Transverse colon (tissue), 4 donors: ENCODE data around the gene PCMTD2. TPM values are rescaled to one million over a fixed set of nuclear protein-coding genes. Genes with fewer than 3 reads are reported as not detected.

ENCODE experiments used
- DNase-seq: peaks from one replicate; pipeline ENCODE4 v3.0.0-alpha.2; 2019
- H3K27ac ChIP-seq, 4 donors: fragments of 200-600 bp; sonication (generic); 2 replicates each; pipeline ENCODE4 v1.5.1; 2016 to 2018; ENCODE audit warnings: inconsistent platforms in 4 of 4
- H3K27me3 ChIP-seq: fragments of 200-600 bp; sonication (generic); 2 replicates; pipeline ENCODE4 v1.5.1; 2017; ENCODE audit warnings: inconsistent platforms
- H3K36me3 ChIP-seq, 4 donors: fragments of 200-600 bp; sonication (generic); 2 replicates each; pipeline ENCODE4 v1.5.1; 2017 to 2019; ENCODE audit warnings: inconsistent platforms in 4 of 4
- H3K4me1 ChIP-seq, 4 donors: fragments of 200-600 bp; sonication (generic); 2 replicates each; pipeline ENCODE4 v1.5.1; 2017 to 2020; ENCODE audit warnings: inconsistent platforms in 4 of 4
- H3K4me3 ChIP-seq, 4 donors: fragments of 200-600 bp; sonication (generic); 1 replicate in 1 of 4; 2 replicates in 3 of 4; pipeline versions ENCODE4 v1.5.1 to v1.6.1; 2017 to 2019; ENCODE audit warnings: inconsistent platforms in 4 of 4
- H3K9me3 ChIP-seq, 2 donors: fragments of 200-600 bp; sonication (generic); 2 replicates each; pipeline ENCODE4 v1.5.1; 2017 to 2019; ENCODE audit warnings: inconsistent platforms in 2 of 2
- EP300 ChIP-seq: sonication (generic); formaldehyde crosslinking; IDR thresholded peaks from one replicate; pipeline ENCODE4 v1.6.1; 2017; ENCODE audit warnings: antibody characterized with exemption, low read depth
- POLR2A ChIP-seq: fragments of 450-650 bp; IDR thresholded peaks from one replicate; pipeline ENCODE4 v1.6.1; 2016; ENCODE audit warnings: antibody characterized with exemption, mild to moderate bottlenecking, moderate library complexity
- POLR2AphosphoS5 ChIP-seq, 3 donors: sonication (generic); formaldehyde crosslinking; IDR thresholded peaks; one replicate each; pipeline ENCODE4 v1.6.1; 2016; ENCODE audit warnings: antibody characterized with exemption in 3 of 3
- WGBS, 2 donors: methylation state at CpG; one replicate each; pipeline ENCODE4 v1.1.5; 2018; ENCODE audit warnings: low coverage in 1 of 2; 5-methylcytosine and 5-hydroxymethylcytosine counted together
- in situ Hi-C, 4 donors: fragments of 200-750 bp; cut with MboI; loops; one replicate each; pipeline versions ENCODE4 v1.15.0 to v1.15.1; 2017; ENCODE audit warnings: low sequenced_read_pairs in 3 of 4, low pct_ligation_motif_present in 1 of 4, low pct_unique_long_range_greater_than_20kb in 1 of 4
- intact Hi-C: fragments of 100-400 bp; cut with DNase I; formaldehyde crosslinking; loops from one replicate; pipeline ENCODE4 v1.15.1; 2023; ENCODE audit warnings: low total_unique reads
- total RNA-seq, 4 donors: library from RNA; depleted of rRNA; stranded (reverse); fragments of >200 nt; gene quantifications; one replicate each; pipeline ENCODE4 v1.1.0, GENCODE V29; 2016
- TF ChIP-seq, protein P1 (sequence below), 5 experiments: fragments of 200-600 bp in 3 of 5; fragments of 450-650 bp in 2 of 5; sonication (generic) in 3 of 5; IDR thresholded peaks; 1 replicate in 2 of 5; 2 replicates in 3 of 5; pipeline ENCODE4 v1.5.1; 2016 to 2017; ENCODE audit warnings: antibody characterized with exemption in 5 of 5, inconsistent platforms in 3 of 5, mild to moderate bottlenecking in 2 of 5, moderate library complexity in 1 of 5

PCMTD2 gene
- total RNA-seq, 4 donors from 2014 or later = 17.6 to 55.3 (median 34.2) TPM

DNA sequence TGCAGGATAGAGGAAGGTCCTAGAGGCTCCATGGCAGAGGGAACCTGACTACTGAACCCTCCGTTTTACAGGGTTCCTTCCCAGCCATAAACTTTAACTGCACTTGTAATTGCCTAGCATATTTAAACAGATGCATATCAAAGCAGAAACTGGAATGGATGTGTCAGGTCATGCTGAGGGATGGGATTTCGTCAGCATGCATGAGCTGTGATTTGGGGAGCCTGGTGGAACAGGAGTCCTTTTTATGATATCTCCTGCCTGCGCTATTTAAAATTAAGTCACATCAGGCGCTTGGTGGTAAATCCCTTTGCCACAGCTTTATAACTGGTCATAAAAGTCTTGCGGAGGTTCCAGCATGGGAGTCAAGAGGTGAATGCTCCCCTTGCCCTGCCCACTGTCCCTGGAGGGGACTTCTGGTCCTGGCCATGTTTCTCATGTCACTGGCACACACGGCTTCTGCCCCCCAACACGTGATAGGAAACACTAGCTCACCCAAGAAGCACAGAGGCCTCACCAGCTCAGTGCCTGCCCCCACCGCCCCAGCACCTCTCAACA lies 26.0 kb upstream of the PCMTD2 start:
- no peaks in the 10 kb centered on the region for H3K27me3 ChIP-seq
- no peak overlapping the region for H3K27ac ChIP-seq
- TF ChIP-seq, protein P1, sequence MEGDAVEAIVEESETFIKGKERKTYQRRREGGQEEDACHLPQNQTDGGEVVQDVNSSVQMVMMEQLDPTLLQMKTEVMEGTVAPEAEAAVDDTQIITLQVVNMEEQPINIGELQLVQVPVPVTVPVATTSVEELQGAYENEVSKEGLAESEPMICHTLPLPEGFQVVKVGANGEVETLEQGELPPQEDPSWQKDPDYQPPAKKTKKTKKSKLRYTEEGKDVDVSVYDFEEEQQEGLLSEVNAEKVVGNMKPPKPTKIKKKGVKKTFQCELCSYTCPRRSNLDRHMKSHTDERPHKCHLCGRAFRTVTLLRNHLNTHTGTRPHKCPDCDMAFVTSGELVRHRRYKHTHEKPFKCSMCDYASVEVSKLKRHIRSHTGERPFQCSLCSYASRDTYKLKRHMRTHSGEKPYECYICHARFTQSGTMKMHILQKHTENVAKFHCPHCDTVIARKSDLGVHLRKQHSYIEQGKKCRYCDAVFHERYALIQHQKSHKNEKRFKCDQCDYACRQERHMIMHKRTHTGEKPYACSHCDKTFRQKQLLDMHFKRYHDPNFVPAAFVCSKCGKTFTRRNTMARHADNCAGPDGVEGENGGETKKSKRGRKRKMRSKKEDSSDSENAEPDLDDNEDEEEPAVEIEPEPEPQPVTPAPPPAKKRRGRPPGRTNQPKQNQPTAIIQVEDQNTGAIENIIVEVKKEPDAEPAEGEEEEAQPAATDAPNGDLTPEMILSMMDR (IDR thresholded peaks at IDR 0.05) = no peak
- TF ChIP-seq POLR2AphosphoS5 (IDR thresholded peaks at IDR 0.05) (no peak), POLR2A (no peak), EP300 (no peak)
- no peaks in the 10 kb centered on the region for H3K36me3 ChIP-seq
- intact Hi-C loops = no loop called here
- in situ Hi-C loops = no loop called here
- peaks cover 0 to 11% (median 6%) of the 10 kb centered on the region in 4 donors for H3K4me1 ChIP-seq
- 46% methylated on average over 8 of the region's 8 CpGs; no CpG with 5 or more reads in 1 of the 2 donors for WGBS, 2 donors
- H3K9me3 ChIP-seq = no peaks in the 10 kb centered on the region
- no peak for DNase-seq
- H3K4me3 ChIP-seq = no peak overlapping the region

DNA sequence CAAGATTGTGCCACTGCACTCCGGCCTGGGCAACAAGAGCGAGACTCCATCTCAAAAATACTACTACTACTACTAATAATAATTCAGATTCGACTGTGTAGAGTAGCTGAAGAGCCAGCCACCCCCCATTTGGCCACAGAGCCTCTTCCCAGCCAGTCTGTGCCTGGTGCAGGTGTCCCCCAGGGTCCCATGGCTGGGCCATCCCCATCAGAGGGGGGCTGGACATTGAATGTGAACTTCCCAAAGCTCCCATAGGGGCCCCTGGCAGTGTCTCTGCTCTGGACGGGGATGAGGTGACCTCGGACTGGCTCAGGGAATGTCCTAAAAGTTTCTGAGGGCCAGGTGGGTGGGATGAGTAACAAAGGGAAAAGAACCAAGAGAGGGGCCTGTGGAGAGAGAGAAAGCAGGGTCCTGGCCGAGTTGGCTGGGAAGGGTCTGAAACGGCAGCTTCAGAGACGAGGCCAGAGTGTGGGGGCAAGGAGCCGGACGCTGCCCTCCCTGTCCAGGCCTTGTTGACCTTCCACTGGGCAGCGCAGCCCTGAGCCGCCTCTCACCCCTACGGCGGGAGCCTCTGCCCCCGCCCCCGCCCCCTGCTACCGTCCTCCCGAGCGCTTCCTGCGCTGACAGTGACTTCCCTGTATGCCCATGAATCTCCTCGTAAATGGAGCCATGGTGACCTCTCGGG lies 24.9 kb upstream of the PCMTD2 start:
- Histone ChIP-seq H3K4me1 (peaks cover 0 to 11% (median 6%) of the 10 kb centered on the region in 4 donors), H3K9me3 (no peaks in the 10 kb centered on the region), H3K4me3 (no peak overlapping the region), H3K36me3 (no peaks in the 10 kb centered on the region), H3K27ac (no peak overlapping the region), H3K27me3 (no peaks in the 10 kb centered on the region)
- no peak for DNase-seq
- intact Hi-C loops (no loop called here), in situ Hi-C loops (no loop called here)
- TF ChIP-seq, protein P1 (IDR thresholded peaks at IDR 0.05) = no peak
- TF ChIP-seq POLR2A (no peak), EP300 (no peak), POLR2AphosphoS5 (IDR thresholded peaks at IDR 0.05) (no peak)
- 80 to 88% methylated on average over 2 to 22 of the region's 22 CpGs for WGBS, 2 donors

DNA sequence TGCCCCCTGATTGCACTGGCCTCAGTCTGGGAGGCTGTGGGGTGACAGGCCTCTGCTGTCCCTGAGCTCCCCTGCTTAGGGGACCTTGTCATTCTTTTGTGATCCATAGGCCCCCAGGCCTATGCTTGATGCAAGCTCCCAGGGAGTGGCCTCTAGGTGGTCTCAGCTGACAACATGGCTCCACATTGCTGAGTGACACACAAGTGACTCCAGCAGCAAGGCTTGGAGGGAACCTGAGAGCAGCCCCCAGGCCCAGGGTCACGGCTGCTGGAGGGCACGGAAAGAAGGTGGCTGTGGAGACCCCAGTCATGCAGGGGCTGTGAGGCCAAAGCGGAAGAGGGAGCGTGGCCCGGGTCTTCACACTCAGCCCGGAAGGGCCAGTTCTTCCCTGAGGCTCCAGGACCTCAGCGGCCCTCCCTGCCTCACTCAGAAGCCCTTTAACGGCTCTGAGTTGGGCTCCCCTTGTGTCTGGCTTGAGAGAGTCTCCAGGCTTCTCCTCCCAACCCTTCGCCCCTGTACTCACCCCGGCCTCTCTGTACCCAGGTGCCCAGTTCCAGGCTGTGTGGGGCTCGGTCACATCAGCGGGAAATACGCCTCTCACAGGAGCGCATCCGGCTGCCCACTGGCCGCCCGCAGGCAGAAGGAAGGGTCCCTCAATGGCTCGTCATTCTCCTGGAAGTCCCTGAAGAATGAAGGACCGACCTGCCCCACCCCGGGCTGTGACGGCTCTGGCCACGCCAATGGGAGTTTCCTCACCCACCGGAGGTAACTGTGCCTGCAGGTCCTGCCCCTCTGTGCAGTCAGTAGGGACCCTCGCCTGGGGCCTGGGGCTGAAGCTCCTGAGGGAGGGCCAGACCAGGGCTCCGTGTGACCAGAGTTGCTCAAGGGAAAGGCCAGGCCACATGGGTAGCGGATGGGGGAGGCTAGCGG lies 23.7 kb upstream of the PCMTD2 start:
- in situ Hi-C loops = no loop called here
- intact Hi-C loops = no loop called here

More for the DNA sequence above, 23.7 kb upstream of the PCMTD2 start:
- Histone ChIP-seq H3K27me3 (no peaks in the 10 kb centered on the region), H3K27ac (no peak overlapping the region), H3K9me3 (no peaks in the 10 kb centered on the region), H3K4me1 (peaks cover 0 to 11% (median 6%) of the 10 kb centered on the region in 4 donors), H3K36me3 (no peaks in the 10 kb centered on the region), H3K4me3 (no peak overlapping the region)
- TF ChIP-seq POLR2AphosphoS5 (IDR thresholded peaks at IDR 0.05) (no peak), EP300 (no peak), POLR2A (no peak)
- TF ChIP-seq, protein P1 (IDR thresholded peaks at IDR 0.05) = no peak
- 93% methylated on average over 27 of the region's 27 CpGs; no CpG with 5 or more reads in 1 of the 2 donors for WGBS, 2 donors
- DNase-seq = no peak
